IPS DF 4.7 (cell line): ENCODE results near the gene PRPF8.

ENCODE experiments used
- DNase-seq: peaks from one replicate; pipeline ENCODE4 v3.0.0-alpha.2; 2013; ENCODE audit warnings: low spot score; ENCODE audit errors: extremely low read depth

Gene PRPF8

GRCh38 chr17:1627982-1628855 lies 56.4 kb downstream of the PRPF8 start, which contains the start of gene SLC43A2:
TSS of gene SLC43A2 (minus strand) at chr17:1628834. CDS start at chr17:1627874, 960 bp downstream.
- no peak for DNase-seq

GRCh38 chr17:1627182-1627981 lies 57.3 kb downstream of the PRPF8 start:
- no peak for DNase-seq

GRCh38 chr17:1626333-1626732 lies 58.3 kb downstream of the PRPF8 start:
- no peak for DNase-seq

- DNase-seq: no peak
These were observed 59.1 kb downstream of the PRPF8 start for GRCh38 chr17:1625581-1625980.

GRCh38 chr17:1625053-1625452 lies 59.6 kb downstream of the PRPF8 start:
- no peak for DNase-seq

- no peak for DNase-seq
These were observed 60.0 kb downstream of the PRPF8 start for GRCh38 chr17:1624650-1625049.

- no peak for DNase-seq
These were observed 61.5 kb downstream of the PRPF8 start for GRCh38 chr17:1623057-1623630.

GRCh38 chr17:1621273-1621954 lies 63.3 kb downstream of the PRPF8 start:
- no peak for DNase-seq

- no peak for DNase-seq
These were observed 64.2 kb downstream of the PRPF8 start for GRCh38 chr17:1620486-1620885.

- no peak for DNase-seq
These were observed 67.0 kb downstream of the PRPF8 start for GRCh38 chr17:1617620-1618174.

GRCh38 chr17:1616101-1616500 lies 68.6 kb downstream of the PRPF8 start:
- no peak for DNase-seq

- no peak for DNase-seq
These were observed 72.3 kb downstream of the PRPF8 start for GRCh38 chr17:1612400-1612799.

- DNase-seq: no peak
These were observed 73.0 kb downstream of the PRPF8 start for GRCh38 chr17:1611715-1612114.

GRCh38 chr17:1608676-1609075 lies 76.0 kb downstream of the PRPF8 start:
- DNase-seq: no peak

- DNase-seq: no peak
These were observed 76.7 kb downstream of the PRPF8 start for GRCh38 chr17:1607971-1608320.

GRCh38 chr17:1606352-1606985 lies 78.2 kb downstream of the PRPF8 start:
- no peak for DNase-seq

GRCh38 chr17:1605681-1606351 lies 78.9 kb downstream of the PRPF8 start:
- no peak for DNase-seq

GRCh38 chr17:1604831-1605528 lies 79.7 kb downstream of the PRPF8 start:
- DNase-seq: no peak

- no peak for DNase-seq
These were observed 83.1 kb downstream of the PRPF8 start for GRCh38 chr17:1601571-1601970.
